ENCODE results near the gene KCNMA1. TPM values are rescaled to one million over a fixed set of nuclear protein-coding genes. Genes with fewer than 3 reads are reported as not detected.
A peak's percentile ranks its signal among the peaks of the same experiment; 100 is the strongest.

Gene KCNMA1
- total RNA-seq, 2 donors from 2014 or later, result 168 to 188 TPM

DNA sequence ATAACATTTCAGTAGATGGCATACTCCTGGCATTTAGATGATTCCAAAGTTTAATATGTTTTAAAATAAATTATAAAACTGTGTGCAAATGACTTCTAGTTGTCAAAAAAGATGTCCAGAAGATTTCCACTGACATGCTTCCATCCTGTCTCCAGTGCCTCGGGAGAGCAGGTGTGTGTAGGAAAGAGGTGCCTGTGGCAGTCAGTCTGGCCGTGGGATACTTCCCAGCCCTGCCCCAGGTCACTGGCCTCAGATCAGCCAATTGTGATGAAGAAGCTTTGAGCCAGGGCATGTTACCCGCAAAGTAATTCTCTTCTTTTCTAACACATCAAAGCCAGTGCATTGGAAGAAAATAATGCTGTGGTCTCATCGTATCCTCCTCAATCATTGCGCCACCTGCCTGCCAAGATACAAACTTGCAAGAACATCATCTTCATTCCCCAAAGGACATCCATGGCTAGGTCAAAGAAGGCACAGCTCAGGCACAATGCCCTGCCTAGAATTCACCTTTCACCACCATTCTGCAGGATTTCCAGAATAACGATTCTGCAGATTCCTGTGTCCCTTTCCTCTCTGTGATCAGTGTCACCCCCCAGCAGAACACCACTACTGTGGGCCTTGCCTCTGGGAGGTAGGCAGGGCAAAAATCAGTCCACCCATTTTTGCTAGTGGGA, 6.3 kb upstream of the KCNMA1 start:
- TF ChIP-seq, protein P1, sequence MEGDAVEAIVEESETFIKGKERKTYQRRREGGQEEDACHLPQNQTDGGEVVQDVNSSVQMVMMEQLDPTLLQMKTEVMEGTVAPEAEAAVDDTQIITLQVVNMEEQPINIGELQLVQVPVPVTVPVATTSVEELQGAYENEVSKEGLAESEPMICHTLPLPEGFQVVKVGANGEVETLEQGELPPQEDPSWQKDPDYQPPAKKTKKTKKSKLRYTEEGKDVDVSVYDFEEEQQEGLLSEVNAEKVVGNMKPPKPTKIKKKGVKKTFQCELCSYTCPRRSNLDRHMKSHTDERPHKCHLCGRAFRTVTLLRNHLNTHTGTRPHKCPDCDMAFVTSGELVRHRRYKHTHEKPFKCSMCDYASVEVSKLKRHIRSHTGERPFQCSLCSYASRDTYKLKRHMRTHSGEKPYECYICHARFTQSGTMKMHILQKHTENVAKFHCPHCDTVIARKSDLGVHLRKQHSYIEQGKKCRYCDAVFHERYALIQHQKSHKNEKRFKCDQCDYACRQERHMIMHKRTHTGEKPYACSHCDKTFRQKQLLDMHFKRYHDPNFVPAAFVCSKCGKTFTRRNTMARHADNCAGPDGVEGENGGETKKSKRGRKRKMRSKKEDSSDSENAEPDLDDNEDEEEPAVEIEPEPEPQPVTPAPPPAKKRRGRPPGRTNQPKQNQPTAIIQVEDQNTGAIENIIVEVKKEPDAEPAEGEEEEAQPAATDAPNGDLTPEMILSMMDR (IDR thresholded peaks at IDR 0.05), result peak; percentile 27
- Histone ChIP-seq H3K4me3 (no peak overlapping the region), H3K27ac (no peak overlapping the region), H3K9me3 (no peaks in the 10 kb centered on the region), H3K27me3 (replicated peaks; ENCODE audit: insufficient read depth) (no peaks in the 10 kb centered on the region), H3K4me1 (ENCODE audit: control insufficient read depth in 1 of 2, low read depth in 2 of 2) (peaks cover 21 to 33% of the 10 kb centered on the region in 2 donors), H3K36me3 (no peaks in the 10 kb centered on the region)
- ATAC-seq (ENCODE audit: insufficient number of reproducible peaks, low FRiP score, low read depth) (no peak), DNase-seq (ENCODE audit: low spot score) (no peak)

DNA sequence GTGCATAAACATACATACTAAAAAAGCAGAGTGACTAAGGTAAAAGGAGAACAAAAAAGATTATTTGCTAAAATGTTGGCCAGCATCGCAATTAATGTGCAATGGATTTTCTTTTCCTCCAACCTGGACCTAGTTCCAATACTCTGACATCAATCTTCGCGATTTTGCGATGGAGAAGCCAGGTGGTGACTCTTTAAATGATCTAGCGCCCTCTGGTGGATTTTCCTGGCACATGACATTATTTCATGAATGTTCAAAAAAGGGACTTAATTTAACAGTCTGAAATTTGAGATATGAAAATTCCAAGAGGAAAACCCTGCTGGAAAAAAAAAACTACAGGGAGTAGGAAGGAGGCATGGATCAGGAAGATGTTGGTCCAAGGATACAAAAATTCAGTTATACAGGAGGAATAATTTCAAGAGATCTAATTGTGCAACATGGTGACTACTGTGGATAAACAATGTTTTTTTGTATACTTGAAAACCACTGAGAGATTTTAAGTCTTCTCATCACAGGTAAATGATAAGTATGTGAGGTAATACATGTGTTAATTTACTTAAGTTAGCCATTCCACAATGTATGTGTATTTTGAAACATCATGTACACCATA, 4.3 kb upstream of the KCNMA1 start:
- ATAC-seq (ENCODE audit: insufficient number of reproducible peaks, low FRiP score, low read depth), result no peak
- TF ChIP-seq, protein P1 (IDR thresholded peaks at IDR 0.05), result peak; percentile 82

DNA sequence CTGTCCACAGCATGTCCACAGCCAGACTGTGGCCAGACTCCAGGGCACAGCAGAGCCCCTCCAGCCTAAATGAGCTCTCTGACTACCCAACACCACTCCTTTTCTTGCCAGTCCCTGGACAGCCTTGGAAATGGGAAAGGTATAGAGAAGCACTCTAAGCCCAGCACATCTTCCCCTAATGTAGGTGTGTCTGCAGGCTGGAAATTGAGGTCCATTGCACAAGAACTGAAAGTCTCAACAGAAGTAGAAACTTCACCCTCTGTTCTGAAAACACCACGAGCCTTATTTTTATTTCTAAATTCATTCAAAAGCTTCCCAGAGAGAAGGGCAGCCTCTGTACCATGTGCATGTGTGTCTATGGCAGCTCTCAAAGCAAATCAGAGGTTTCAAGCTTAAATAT, 3.7 kb upstream of the KCNMA1 start:
- Histone ChIP-seq H3K36me3 (no peaks in the 10 kb centered on the region), H3K27ac (peak overlapping the region; percentile 76 to 87), H3K4me1 (ENCODE audit: control insufficient read depth in 1 of 2, low read depth in 2 of 2) (peaks cover 24 to 39% of the 10 kb centered on the region in 2 donors), H3K4me3 (peak overlapping the region; percentile 16), H3K9me3 (no peaks in the 10 kb centered on the region), H3K27me3 (replicated peaks; ENCODE audit: insufficient read depth) (no peaks in the 10 kb centered on the region)
- TF ChIP-seq, protein P1 (IDR thresholded peaks at IDR 0.05), result no peak
- DNase-seq (ENCODE audit: low spot score) (no peak), ATAC-seq (ENCODE audit: insufficient number of reproducible peaks, low FRiP score, low read depth) (no peak)

More for the DNA sequence above, 4.3 kb upstream of the KCNMA1 start:
- no peaks in the 10 kb centered on the region for H3K36me3 ChIP-seq
- H3K9me3 ChIP-seq, result no peaks in the 10 kb centered on the region
- peak overlapping the region; percentile 76 to 87 for H3K27ac ChIP-seq
- peak overlapping the region; percentile 16 for H3K4me3 ChIP-seq
- DNase-seq (ENCODE audit: low spot score), result peak; percentile 77
- H3K27me3 ChIP-seq (replicated peaks; ENCODE audit: insufficient read depth), result no peaks in the 10 kb centered on the region
- H3K4me1 ChIP-seq (ENCODE audit: control insufficient read depth in 1 of 2, low read depth in 2 of 2), result peaks cover 24 to 39% of the 10 kb centered on the region in 2 donors

DNA sequence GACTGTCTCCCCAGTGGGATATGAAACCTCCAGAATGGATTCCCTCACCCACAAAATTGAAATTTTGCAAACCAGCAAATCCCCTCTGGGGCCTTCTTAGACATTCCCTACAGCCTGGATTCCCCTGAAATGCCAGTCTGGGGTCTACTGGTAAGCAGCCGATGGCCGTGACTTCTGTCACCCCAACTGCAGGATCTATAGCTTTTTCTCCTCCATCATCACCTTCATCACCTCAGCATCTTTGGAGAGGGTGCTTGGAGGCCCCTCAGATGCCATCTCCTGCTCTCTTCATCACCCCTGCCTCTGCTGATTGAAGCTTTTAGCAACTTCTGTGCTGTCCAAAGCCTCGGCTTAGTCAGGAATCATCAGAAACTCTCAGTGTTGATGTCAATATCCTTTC, 2.6 kb upstream of the KCNMA1 start:
- TF ChIP-seq, protein P1 (IDR thresholded peaks at IDR 0.05), result no peak
- Histone ChIP-seq H3K9me3 (no peaks in the 10 kb centered on the region), H3K4me1 (ENCODE audit: control insufficient read depth in 1 of 2, low read depth in 2 of 2) (peaks cover 24 to 39% of the 10 kb centered on the region in 2 donors), H3K36me3 (no peaks in the 10 kb centered on the region), H3K27me3 (replicated peaks; ENCODE audit: insufficient read depth) (no peaks in the 10 kb centered on the region), H3K27ac (peak overlapping the region; percentile 76 to 87), H3K4me3 (no peak overlapping the region)
- no peak for DNase-seq (ENCODE audit: low spot score)
- ATAC-seq (ENCODE audit: insufficient number of reproducible peaks, low FRiP score, low read depth), result no peak

DNA sequence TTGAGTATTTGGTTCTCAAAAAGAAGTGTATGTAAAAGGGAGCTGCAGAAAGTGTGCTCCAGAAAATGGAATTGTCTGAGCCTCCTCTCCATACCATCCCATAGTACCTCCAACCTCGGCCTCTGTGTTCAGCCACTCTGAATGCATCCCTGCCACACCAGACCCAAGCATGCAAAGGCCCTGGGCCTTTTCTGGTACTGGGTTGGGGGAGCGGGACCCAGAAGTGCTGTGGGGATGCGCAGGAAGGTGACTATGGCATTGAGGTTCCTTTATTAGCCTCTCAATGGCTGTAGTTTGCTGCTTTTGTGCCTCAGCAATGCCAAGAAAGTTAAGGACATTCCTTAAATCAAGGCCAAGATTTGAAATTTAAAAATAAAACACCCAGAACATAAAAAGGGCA, 2.1 kb upstream of the KCNMA1 start:
- no peaks in the 10 kb centered on the region for H3K36me3 ChIP-seq
- no peaks in the 10 kb centered on the region for H3K27me3 ChIP-seq (replicated peaks; ENCODE audit: insufficient read depth)
- peak overlapping the region; percentile 26 for H3K4me3 ChIP-seq
- DNase-seq (ENCODE audit: low spot score) (no peak), ATAC-seq (ENCODE audit: insufficient number of reproducible peaks, low FRiP score, low read depth) (no peak)
- H3K4me1 ChIP-seq (ENCODE audit: control insufficient read depth in 1 of 2, low read depth in 2 of 2), result peaks cover 24 to 42% of the 10 kb centered on the region in 2 donors
- peak overlapping the region; percentile 76 to 87 for H3K27ac ChIP-seq
- no peaks in the 10 kb centered on the region for H3K9me3 ChIP-seq
- TF ChIP-seq, protein P1 (IDR thresholded peaks at IDR 0.05), result no peak
